GM18499 (cell line): Measurements from ENCODE around the gene DDX59.
"Not testable (repeated sequence)": the region's sequence is repeated elsewhere in the genome, so short reads cannot be mapped to it uniquely, and the experiment has no call there.

Experiments used
- ATAC-seq: cut with Tn5 transposase; IDR thresholded peaks from one replicate; pipeline ENCODE4 v1.9.1; 2021; ENCODE audit warnings: moderate number of reproducible peaks; ENCODE audit not compliant: insufficient read depth, unreplicated experiment

Gene DDX59

GRCh38 chr1:200634261-200635122 lies 35.2 kb downstream of the DDX59 start:
- no peak for ATAC-seq

GRCh38 chr1:200631375-200631774 lies 38.3 kb downstream of the DDX59 start:
- ATAC-seq: no peak

- not testable (repeated sequence) for ATAC-seq
These were observed 39.2 kb downstream of the DDX59 start for GRCh38 chr1:200630515-200630899.

- no peak for ATAC-seq
These were observed 39.7 kb downstream of the DDX59 start for GRCh38 chr1:200629876-200630514.

- ATAC-seq: peak; percentile 63
These were observed 41.4 kb downstream of the DDX59 start for GRCh38 chr1:200628223-200628881.

GRCh38 chr1:200627575-200628222 lies 42.0 kb downstream of the DDX59 start:
- no peak for ATAC-seq

- no peak for ATAC-seq
These were observed 42.7 kb downstream of the DDX59 start for GRCh38 chr1:200626853-200627534.

GRCh38 chr1:200625381-200625824 lies 44.3 kb downstream of the DDX59 start:
- no peak for ATAC-seq

- no peak for ATAC-seq
These were observed 44.9 kb downstream of the DDX59 start for GRCh38 chr1:200624679-200625335.

GRCh38 chr1:200620273-200621131 lies 49.2 kb downstream of the DDX59 start, which contains the start of gene KIF14:
Gene KIF14, minus strand, starts transcription at chr1:200620751. Its CDS starts 2,028 bp downstream, at chr1:200618723.
- peak; percentile 63 for ATAC-seq

GRCh38 chr1:200619894-200620272 lies 49.8 kb downstream of the DDX59 start:
- ATAC-seq: no peak

- ATAC-seq: no peak
These were observed 58.9 kb downstream of the DDX59 start for GRCh38 chr1:200610846-200611245.

- no peak for ATAC-seq
These were observed 67.1 kb downstream of the DDX59 start for GRCh38 chr1:200602632-200603031.
